Panc1 (cell line): ENCODE data around the gene PRKG1. TPM values are rescaled to one million over a fixed set of nuclear protein-coding genes. Genes with fewer than 3 reads are reported as not detected.

Experiments
- ATAC-seq: fragments of 200-7000 bp; cut with Tn5 transposase; 2 replicates; pipeline ENCODE4 v1.9.1; 2020; ENCODE audit warnings: mild to moderate bottlenecking, moderate library complexity
- BruUV-seq: library from RNA; stranded (reverse); fragments of 400-500 nt; replicated peaks from 2 replicates; lab custom pipeline; 2021; lab: Mats Ljungman, UMichigan
- CTCF ChIA-PET: fragments of 300-600 bp; sonication (Branson Sonifier 250); formaldehyde crosslinking; loops from one replicate; lab custom pipeline; 2022; ENCODE audit warnings: antibody characterized with exemption; lab: Charles Lee
- POLR2A ChIA-PET: fragments of 300-600 bp; sonication (Branson Sonifier 250); formaldehyde crosslinking; loops from one replicate; lab custom pipeline; 2022; ENCODE audit warnings: antibody characterized with exemption; lab: Charles Lee
- DNase-seq: peaks from one replicate; pipeline ENCODE4 v3.0.0-alpha.2; 2010; ENCODE audit warnings: low read depth, low spot score
- H3K27ac ChIP-seq: 2 replicates; pipeline ENCODE4 v1.5.1; 2011; ENCODE audit warnings: mild to moderate bottlenecking, low read length, inconsistent platforms
- H3K27me3 ChIP-seq: fragments of 200-500 bp; sonication (Bioruptor generic); 2 replicates; pipeline ENCODE4 v1.6.0; 2014; ENCODE audit warnings: low read length, inconsistent platforms; ENCODE audit not compliant: control insufficient read depth, insufficient read depth
- H3K36me3 ChIP-seq: fragments of 200-500 bp; sonication (Bioruptor generic); 2 replicates; pipeline ENCODE4 v1.5.1; 2014; ENCODE audit warnings: inconsistent platforms, mild to moderate bottlenecking, low read length, moderate library complexity; ENCODE audit not compliant: control insufficient read depth, insufficient read depth
- H3K4me1 ChIP-seq: 2 replicates; pipeline ENCODE4 v1.5.1; 2011; ENCODE audit warnings: inconsistent platforms, mild to moderate bottlenecking, low read length, moderate library complexity; ENCODE audit not compliant: control insufficient read depth, insufficient read depth
- H3K4me3 ChIP-seq, 2 experiments: 2 replicates each; pipeline ENCODE4 v1.5.1; 2011 to 2012; ENCODE audit warnings: low read depth in 2 of 2, low read length in 2 of 2, mild to moderate bottlenecking in 2 of 2, inconsistent platforms in 1 of 2, moderate library complexity in 1 of 2
- H3K9me3 ChIP-seq: fragments of 200-500 bp; sonication (Bioruptor generic); 2 replicates; pipeline ENCODE4 v1.5.1; 2014; ENCODE audit warnings: low read depth, mild to moderate bottlenecking, inconsistent platforms, low read length, moderate library complexity; ENCODE audit not compliant: control insufficient read depth, insufficient read depth
- CTCF ChIP-seq: fragments of 450-650 bp; IDR thresholded peaks from 2 replicates; pipeline ENCODE4 v1.5.1; 2017; ENCODE audit warnings: mild to moderate bottlenecking
- POLR2AphosphoS5 ChIP-seq: IDR thresholded peaks from 2 replicates; pipeline ENCODE4 v1.6.1; 2012; ENCODE audit warnings: mild to moderate bottlenecking, low read depth, low read length, moderate library complexity
- REST ChIP-seq, 2 experiments: IDR thresholded peaks; 2 replicates each; pipeline ENCODE4 v1.6.1; 2011 to 2012; ENCODE audit warnings: low read depth in 2 of 2, control low read depth in 1 of 2, low read length in 1 of 2, mild to moderate bottlenecking in 1 of 2, moderate library complexity in 1 of 2; ENCODE audit not compliant: insufficient read depth in 1 of 2
- SIN3A ChIP-seq: IDR thresholded peaks from 2 replicates; pipeline ENCODE4 v1.6.1; 2012; ENCODE audit warnings: low read depth, mild to moderate bottlenecking, low read length, moderate library complexity, borderline replicate concordance; ENCODE audit not compliant: insufficient read depth
- TCF7L2 ChIP-seq: IDR thresholded peaks from 2 replicates; pipeline ENCODE4 v1.6.1; 2011; ENCODE audit warnings: mild to moderate bottlenecking, low read depth, low read length, inconsistent platforms
- in situ Hi-C: cut with HindIII; loops from 2 replicates; pipeline ENCODE4 v1.10.0; 2016; ENCODE audit warnings: low sequenced_read_pairs, low pct_unique_long_range_greater_than_20kb
- intact Hi-C: fragments of 100-400 bp; cut with micrococcal nuclease; formaldehyde crosslinking; loops from one replicate; pipeline ENCODE4 v1.10.0; 2022; ENCODE audit not compliant: unreplicated experiment
- total RNA-seq: library from RNA; stranded (reverse); gene quantifications from one replicate; pipeline ENCODE4 v1.2.1, GENCODE V29; 2021; ENCODE audit not compliant: unreplicated experiment

PRKG1 gene
- total RNA-seq, 1 experiment from 2014 or later = 0.92 TPM

- Histone ChIP-seq H3K27me3 (no peaks in the 10 kb centered on the region), H3K4me3 (no peak overlapping the region), H3K36me3 (no peaks in the 10 kb centered on the region), H3K9me3 (no peaks in the 10 kb centered on the region), H3K4me1 (no peaks in the 10 kb centered on the region), H3K27ac (no peak overlapping the region)
- TF ChIP-seq POLR2AphosphoS5 (no peak), TCF7L2 (no peak), REST (IDR thresholded peaks at IDR 0.05; ENCODE audit: insufficient read depth in 1 of 2, low read depth in 2 of 2, low read length in 1 of 2) (no peak), CTCF (no peak), SIN3A (no peak)
- ChIA-PET CTCF (no interaction called here), POLR2A (no interaction called here)
- no TSS peak for BruUV-seq
- intact Hi-C loops (no loop called here), in situ Hi-C loops (no loop called here)
- DNase-seq (no peak), ATAC-seq (no peak)
Observed at GRCh38 chr10:51119441-51119840, 45.2 kb downstream of the PRKG1 start.

GRCh38 chr10:51121861-51122260 is 47.6 kb downstream of the PRKG1 start:
- in situ Hi-C loops (no loop called here), intact Hi-C loops (no loop called here)
- H3K27me3 ChIP-seq = no peaks in the 10 kb centered on the region
- H3K9me3 ChIP-seq = no peaks in the 10 kb centered on the region
- ATAC-seq (no peak), DNase-seq (no peak)
- no peaks in the 10 kb centered on the region for H3K4me1 ChIP-seq
- POLR2A ChIA-PET = no interaction called here
- H3K36me3 ChIP-seq = no peaks in the 10 kb centered on the region
- no TSS peak for BruUV-seq
- TF ChIP-seq CTCF (no peak), POLR2AphosphoS5 (no peak), REST (IDR thresholded peaks at IDR 0.05; ENCODE audit: insufficient read depth in 1 of 2, low read depth in 2 of 2, low read length in 1 of 2) (no peak), TCF7L2 (no peak), SIN3A (no peak)
- CTCF ChIA-PET = no interaction called here
- no peak overlapping the region for H3K4me3 ChIP-seq
- no peak overlapping the region for H3K27ac ChIP-seq
